ENCODE measurements around the gene RIF1.

Gene RIF1

GRCh38 chr2:151525821-151526373 is 116.2 kb downstream of the RIF1 start:
- DNase-seq = no peak

GRCh38 chr2:151526572-151527090 is 116.9 kb downstream of the RIF1 start:
- no peak for DNase-seq

Data from NCI-H524 (cell line).